Muscle of leg (tissue), 11 donors: ENCODE measurements around the gene KRTAP1-1. TPM values are rescaled to one million over a fixed set of nuclear protein-coding genes. Genes with fewer than 3 reads are reported as not detected.

Experiments
- DNase-seq: peaks from one replicate; pipeline ENCODE4 v3.0.0; 2013
- H3K27ac ChIP-seq: one replicate; pipeline ENCODE4 v1.5.1; 2013; ENCODE audit warnings: mild to moderate bottlenecking, low read length, control low read depth
- H3K27me3 ChIP-seq: one replicate; pipeline ENCODE4 v1.6.1; 2013; ENCODE audit warnings: low read length; ENCODE audit not compliant: control insufficient read depth, insufficient read depth
- H3K36me3 ChIP-seq: one replicate; pipeline ENCODE4 v1.6.1; 2013; ENCODE audit warnings: low read length; ENCODE audit not compliant: control insufficient read depth, insufficient read depth
- H3K4me1 ChIP-seq: one replicate; pipeline ENCODE4 v1.6.1; 2013; ENCODE audit warnings: low read length; ENCODE audit not compliant: control insufficient read depth, insufficient read depth
- H3K4me3 ChIP-seq: one replicate; pipeline ENCODE4 v1.5.1; 2013; ENCODE audit warnings: low read length, control low read depth
- H3K9me3 ChIP-seq: replicated peaks from 2 replicates; pipeline ENCODE4 v1.6.1; 2013; ENCODE audit warnings: low read depth, low read length; ENCODE audit not compliant: control insufficient read depth
- WGBS: methylation state at CpG from one replicate; pipeline ENCODE4 v1.1.5; 2013; ENCODE audit warnings: missing lambda C conversion rate; ENCODE audit not compliant: insufficient coverage; 5-methylcytosine and 5-hydroxymethylcytosine counted together
- polyA plus RNA-seq, 8 donors: library from polyadenylated mRNA; unstranded; fragments of 120-200 nt; gene quantifications; one replicate each; pipeline versions ENCODE4 v1.2.1 to v1.2.3, GENCODE V29; 2013; ENCODE audit warnings: inconsistent platforms in 1 of 8, low replicate concordance in 1 of 8; ENCODE audit not compliant: insufficient read length in 8 of 8, insufficient read depth in 1 of 8
- total RNA-seq: library from RNA; stranded (reverse); fragments of 120-200 nt; gene quantifications from one replicate; pipeline ENCODE4 v1.2.4, GENCODE V29; 2013

KRTAP1-1 gene
- total and polyA plus RNA-seq, 9 donors, result not detected

DNA sequence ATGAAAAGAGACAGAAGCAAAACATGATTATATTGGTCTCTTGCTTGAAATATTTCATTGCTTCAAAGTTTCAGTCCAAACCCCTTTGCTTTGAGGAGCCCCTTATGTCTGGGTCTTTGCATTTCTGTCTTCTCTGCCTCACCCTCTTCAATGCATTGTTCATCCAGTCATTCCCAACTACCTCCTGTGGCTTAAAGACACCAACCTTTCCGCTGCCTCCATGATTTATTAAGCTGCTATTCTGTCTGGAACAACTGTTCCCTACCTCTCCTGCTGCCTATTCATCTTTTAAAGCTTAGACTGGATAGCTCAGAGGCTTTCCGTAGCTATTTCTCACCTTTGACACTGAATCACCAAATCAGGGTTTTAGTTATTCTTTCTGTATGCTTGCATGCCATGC lies 43.9 kb downstream of the KRTAP1-1 start:
- no peak overlapping the region for H3K27ac ChIP-seq
- peaks cover 3% of the 10 kb centered on the region for H3K27me3 ChIP-seq
- no peaks in the 10 kb centered on the region for H3K36me3 ChIP-seq
- DNase-seq, result no peak
- H3K4me3 ChIP-seq, result no peak overlapping the region
- no peaks in the 10 kb centered on the region for H3K9me3 ChIP-seq
- 65% methylated on average over 2 of the region's 2 CpGs for WGBS
- no peaks in the 10 kb centered on the region for H3K4me1 ChIP-seq

DNA sequence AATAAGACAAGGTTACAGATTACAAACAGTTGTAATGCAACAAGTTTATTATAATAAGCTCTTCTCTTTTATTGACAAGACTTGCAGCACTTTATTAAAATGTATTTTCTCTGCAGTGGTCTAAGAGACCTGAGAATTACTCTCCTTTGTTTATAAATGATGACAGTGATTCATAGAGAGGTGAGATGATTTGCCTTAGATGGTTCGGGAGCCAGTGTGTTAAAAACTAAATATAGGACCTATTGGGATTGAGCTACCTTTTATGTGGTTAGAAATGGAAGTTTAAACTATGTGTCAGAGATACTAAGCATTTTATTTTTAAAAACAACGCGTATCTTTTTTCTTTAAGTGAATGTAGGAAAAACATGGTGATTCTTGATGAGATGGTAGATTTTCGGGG lies 44.4 kb downstream of the KRTAP1-1 start:
- H3K4me1 ChIP-seq, result no peaks in the 10 kb centered on the region
- H3K9me3 ChIP-seq, result no peaks in the 10 kb centered on the region
- 60% methylated on average over 1 of the region's 4 CpGs for WGBS
- H3K36me3 ChIP-seq, result no peaks in the 10 kb centered on the region
- DNase-seq, result no peak
- no peak overlapping the region for H3K27ac ChIP-seq
- no peak overlapping the region for H3K4me3 ChIP-seq
- peaks cover 3% of the 10 kb centered on the region for H3K27me3 ChIP-seq

GRCh38 chr17:40995116-40995515 lies 46.1 kb downstream of the KRTAP1-1 start:
- H3K36me3 ChIP-seq, result no peaks in the 10 kb centered on the region
- H3K27me3 ChIP-seq, result peaks cover 3% of the 10 kb centered on the region
- no CpG with 5 or more reads among the region's 1 CpG for WGBS
- DNase-seq, result no peak
- no peaks in the 10 kb centered on the region for H3K9me3 ChIP-seq
- no peak overlapping the region for H3K4me3 ChIP-seq
- H3K4me1 ChIP-seq, result no peaks in the 10 kb centered on the region
- no peak overlapping the region for H3K27ac ChIP-seq

- Histone ChIP-seq H3K4me1 (no peaks in the 10 kb centered on the region), H3K9me3 (no peaks in the 10 kb centered on the region), H3K36me3 (no peaks in the 10 kb centered on the region), H3K27me3 (peaks cover 3% of the 10 kb centered on the region), H3K27ac (no peak within 1 kb of the TSS), H3K4me3 (no peak within 1 kb of the TSS)
- DNase-seq, result peak; percentile 25
- WGBS, result no CpG with 5 or more reads among the region's 4 CpGs
These were observed 47.4 kb downstream of the KRTAP1-1 start, which contains the start of gene KRTAP3-3 for GRCh38 chr17:40993839-40994238. Gene KRTAP3-3, minus strand, starts transcription at chr17:40994164. Its CDS starts 67 bp downstream, at chr17:40994097.

GRCh38 chr17:40993084-40993483 lies 48.2 kb downstream of the KRTAP1-1 start:
- H3K36me3 ChIP-seq, result no peaks in the 10 kb centered on the region
- no peaks in the 10 kb centered on the region for H3K9me3 ChIP-seq
- peaks cover 3% of the 10 kb centered on the region for H3K27me3 ChIP-seq
- WGBS, result no CpG with 5 or more reads among the region's 2 CpGs
- H3K27ac ChIP-seq, result no peak overlapping the region
- no peak overlapping the region for H3K4me3 ChIP-seq
- no peaks in the 10 kb centered on the region for H3K4me1 ChIP-seq
- no peak for DNase-seq

GRCh38 chr17:40992666-40993065 lies 48.6 kb downstream of the KRTAP1-1 start:
- Histone ChIP-seq H3K4me3 (no peak overlapping the region), H3K4me1 (no peaks in the 10 kb centered on the region), H3K9me3 (no peaks in the 10 kb centered on the region), H3K27ac (no peak overlapping the region), H3K36me3 (no peaks in the 10 kb centered on the region), H3K27me3 (peaks cover 3% of the 10 kb centered on the region)
- WGBS, result 90% methylated on average over 1 of the region's 3 CpGs
- DNase-seq, result no peak

Other genes starting within 250 kb of the KRTAP1-1 start
Only the 30 nearest of the 37 such genes appear.
- not detected for gene KRT12, start 174.2 kb downstream of the KRTAP1-1 start, total RNA-seq
- 1 to 10 TPM in 1 of 8 donors, under 1 TPM in 7; 0.14 to 1.2 (median 0.22) TPM for gene KRT12, start 174.2 kb downstream of the KRTAP1-1 start, polyA plus RNA-seq
- gene KRT20, start 156.2 kb downstream of the KRTAP1-1 start, total RNA-seq, result not detected
- under 1 TPM in 4 of 8 donors, not detected in 4; 0.13 to 0.59 (median 0.35) TPM for gene KRT20, start 156.2 kb downstream of the KRTAP1-1 start, polyA plus RNA-seq
- 0.27 TPM for gene KRT23, start 103.8 kb downstream of the KRTAP1-1 start, total RNA-seq
- gene KRT23, start 103.8 kb downstream of the KRTAP1-1 start, polyA plus RNA-seq, result 1 to 10 TPM in 1 of 8 donors, under 1 TPM in 6, not detected in 1; 0.08 to 6.5 (median 0.22) TPM
- 3.8 TPM for gene KRT39, start 74.5 kb downstream of the KRTAP1-1 start, total RNA-seq
- gene KRT39, start 74.5 kb downstream of the KRTAP1-1 start, polyA plus RNA-seq, result 1 to 10 TPM; 2.1 to 8.1 (median 6.3) TPM
- gene KRT40, start 57.1 kb downstream of the KRTAP1-1 start, total RNA-seq, result 11.0 TPM
- 10 to 100 TPM in 4 of 8 donors, 1 to 10 TPM in 4; 3.7 to 16.2 (median 10.1) TPM for gene KRT40, start 57.1 kb downstream of the KRTAP1-1 start, polyA plus RNA-seq
- not detected for gene KRTAP3-3, start 47.3 kb downstream of the KRTAP1-1 start, total RNA-seq
- gene KRTAP3-3, start 47.3 kb downstream of the KRTAP1-1 start, polyA plus RNA-seq, result under 1 TPM in 1 of 8 donors, not detected in 7; 0.40 TPM
- 0.18 TPM for gene KRTAP3-2, start 41.5 kb downstream of the KRTAP1-1 start, total RNA-seq
- gene KRTAP3-2, start 41.5 kb downstream of the KRTAP1-1 start, polyA plus RNA-seq, result 1 to 10 TPM in 1 of 8 donors, under 1 TPM in 7; 0.25 to 1.6 (median 0.61) TPM
- gene KRTAP3-1, start 32.3 kb downstream of the KRTAP1-1 start, total RNA-seq, result not detected
- not detected for gene KRTAP3-1, start 32.3 kb downstream of the KRTAP1-1 start, polyA plus RNA-seq
- not detected for gene KRTAP1-5, start 14.2 kb downstream of the KRTAP1-1 start, total RNA-seq
- not detected for gene KRTAP1-5, start 14.2 kb downstream of the KRTAP1-1 start, polyA plus RNA-seq
- gene KRTAP1-4, start 11.3 kb downstream of the KRTAP1-1 start, total RNA-seq, result not detected
- not detected for gene KRTAP1-4, start 11.3 kb downstream of the KRTAP1-1 start, polyA plus RNA-seq
- gene KRTAP1-3, start 6.6 kb downstream of the KRTAP1-1 start, total RNA-seq, result not detected
- under 1 TPM in 2 of 8 donors, not detected in 6; 0.12 to 0.32 TPM for gene KRTAP1-3, start 6.6 kb downstream of the KRTAP1-1 start, polyA plus RNA-seq
- not detected for gene KRTAP2-1, start 5.9 kb upstream of the KRTAP1-1 start, total RNA-seq
- gene KRTAP2-1, start 5.9 kb upstream of the KRTAP1-1 start, polyA plus RNA-seq, result not detected
- gene KRTAP2-2, start 13.8 kb upstream of the KRTAP1-1 start, total RNA-seq, result not detected
- gene KRTAP2-2, start 13.8 kb upstream of the KRTAP1-1 start, polyA plus RNA-seq, result not detected
- not detected for gene KRTAP2-3, start 18.7 kb upstream of the KRTAP1-1 start, total RNA-seq
- not detected for gene KRTAP2-3, start 18.7 kb upstream of the KRTAP1-1 start, polyA plus RNA-seq
- not detected for gene KRTAP2-4, start 24.4 kb upstream of the KRTAP1-1 start, total RNA-seq
- not detected for gene KRTAP2-4, start 24.4 kb upstream of the KRTAP1-1 start, polyA plus RNA-seq
- not detected for gene KRTAP4-7, start 42.7 kb upstream of the KRTAP1-1 start, total RNA-seq
- gene KRTAP4-7, start 42.7 kb upstream of the KRTAP1-1 start, polyA plus RNA-seq, result not detected
- gene KRTAP4-8, start 56.7 kb upstream of the KRTAP1-1 start, total RNA-seq, result not detected
- not detected for gene KRTAP4-8, start 56.7 kb upstream of the KRTAP1-1 start, polyA plus RNA-seq
- not detected for gene KRTAP4-16, start 60.8 kb upstream of the KRTAP1-1 start, total RNA-seq
- not detected for gene KRTAP4-16, start 60.8 kb upstream of the KRTAP1-1 start, polyA plus RNA-seq
- not detected for gene KRTAP4-9, start 63.9 kb upstream of the KRTAP1-1 start, total RNA-seq
- gene KRTAP4-9, start 63.9 kb upstream of the KRTAP1-1 start, polyA plus RNA-seq, result under 1 TPM in 1 of 8 donors, not detected in 7; 0.31 TPM
- gene KRTAP4-11, start 76.9 kb upstream of the KRTAP1-1 start, total RNA-seq, result not detected
- gene KRTAP4-11, start 76.9 kb upstream of the KRTAP1-1 start, polyA plus RNA-seq, result not detected
- not detected for gene KRTAP4-12, start 82.7 kb upstream of the KRTAP1-1 start, total RNA-seq
- not detected for gene KRTAP4-12, start 82.7 kb upstream of the KRTAP1-1 start, polyA plus RNA-seq
- gene KRTAP4-6, start 99.1 kb upstream of the KRTAP1-1 start, total RNA-seq, result not detected
- not detected for gene KRTAP4-6, start 99.1 kb upstream of the KRTAP1-1 start, polyA plus RNA-seq
- not detected for gene KRTAP4-5, start 108.4 kb upstream of the KRTAP1-1 start, total RNA-seq
- gene KRTAP4-5, start 108.4 kb upstream of the KRTAP1-1 start, polyA plus RNA-seq, result not detected
- gene KRTAP4-4, start 119.3 kb upstream of the KRTAP1-1 start, total RNA-seq, result not detected
- gene KRTAP4-4, start 119.3 kb upstream of the KRTAP1-1 start, polyA plus RNA-seq, result not detected
- not detected for gene KRTAP4-3, start 126.8 kb upstream of the KRTAP1-1 start, total RNA-seq
- not detected for gene KRTAP4-3, start 126.8 kb upstream of the KRTAP1-1 start, polyA plus RNA-seq
- gene KRTAP4-2, start 136.8 kb upstream of the KRTAP1-1 start, total RNA-seq, result not detected
- not detected for gene KRTAP4-2, start 136.8 kb upstream of the KRTAP1-1 start, polyA plus RNA-seq
- not detected for gene KRTAP4-1, start 143.5 kb upstream of the KRTAP1-1 start, total RNA-seq
- gene KRTAP4-1, start 143.5 kb upstream of the KRTAP1-1 start, polyA plus RNA-seq, result not detected
- not detected for gene KRTAP9-1, start 148.4 kb upstream of the KRTAP1-1 start, total RNA-seq
- not detected for gene KRTAP9-1, start 148.4 kb upstream of the KRTAP1-1 start, polyA plus RNA-seq
- gene KRTAP9-2, start 185.2 kb upstream of the KRTAP1-1 start, total RNA-seq, result not detected
- not detected for gene KRTAP9-2, start 185.2 kb upstream of the KRTAP1-1 start, polyA plus RNA-seq
- not detected for gene KRTAP9-3, start 191.0 kb upstream of the KRTAP1-1 start, total RNA-seq
- gene KRTAP9-3, start 191.0 kb upstream of the KRTAP1-1 start, polyA plus RNA-seq, result not detected